ENCODE results near the gene HEMGN. TPM values are rescaled to one million over a fixed set of nuclear protein-coding genes. Genes with fewer than 3 reads are reported as not detected.

Gene HEMGN
- total and polyA plus RNA-seq, 2 experiments from 2014 or later: not detected

- H3K27ac ChIP-seq: peak overlapping the region; percentile 90
These were observed 44.1 kb upstream of the HEMGN start for GRCh38 chr9:97981846-97982682.

GRCh38 chr9:97980918-97981845, 43.2 kb upstream of the HEMGN start:
- Histone ChIP-seq H3K9me3 (ENCODE audit: low read depth) (no peaks in the 10 kb centered on the region), H3K4me1 (ENCODE audit: insufficient read depth) (peaks cover 17% of the 10 kb centered on the region), H2AFZ (no peak overlapping the region), H3K27ac (peak overlapping the region; percentile 90), H3K9me2 (replicated peaks; ENCODE audit: insufficient read depth) (no peaks in the 10 kb centered on the region), H3K36me3 (replicated peaks; ENCODE audit: insufficient read depth, low read depth) (no peaks in the 10 kb centered on the region), H3K4me2 (peak overlapping the region; percentile 98), H3K27me3 (no peaks in the 10 kb centered on the region), H4K20me1 (ENCODE audit: insufficient read depth, poor library complexity, severe bottlenecking) (no peaks in the 10 kb centered on the region), H3K79me2 (peaks cover 13% of the 10 kb centered on the region), H3K4me3 (no peak overlapping the region)
- 55% methylated on average over 10 of the region's 10 CpGs for WGBS (ENCODE audit: low lambda C conversion rate, missing lambda C conversion rate)
- TF ChIP-seq, protein P1, sequence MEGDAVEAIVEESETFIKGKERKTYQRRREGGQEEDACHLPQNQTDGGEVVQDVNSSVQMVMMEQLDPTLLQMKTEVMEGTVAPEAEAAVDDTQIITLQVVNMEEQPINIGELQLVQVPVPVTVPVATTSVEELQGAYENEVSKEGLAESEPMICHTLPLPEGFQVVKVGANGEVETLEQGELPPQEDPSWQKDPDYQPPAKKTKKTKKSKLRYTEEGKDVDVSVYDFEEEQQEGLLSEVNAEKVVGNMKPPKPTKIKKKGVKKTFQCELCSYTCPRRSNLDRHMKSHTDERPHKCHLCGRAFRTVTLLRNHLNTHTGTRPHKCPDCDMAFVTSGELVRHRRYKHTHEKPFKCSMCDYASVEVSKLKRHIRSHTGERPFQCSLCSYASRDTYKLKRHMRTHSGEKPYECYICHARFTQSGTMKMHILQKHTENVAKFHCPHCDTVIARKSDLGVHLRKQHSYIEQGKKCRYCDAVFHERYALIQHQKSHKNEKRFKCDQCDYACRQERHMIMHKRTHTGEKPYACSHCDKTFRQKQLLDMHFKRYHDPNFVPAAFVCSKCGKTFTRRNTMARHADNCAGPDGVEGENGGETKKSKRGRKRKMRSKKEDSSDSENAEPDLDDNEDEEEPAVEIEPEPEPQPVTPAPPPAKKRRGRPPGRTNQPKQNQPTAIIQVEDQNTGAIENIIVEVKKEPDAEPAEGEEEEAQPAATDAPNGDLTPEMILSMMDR (IDR thresholded peaks at IDR 0.05; ENCODE audit: poor library complexity): no peak
- TF ChIP-seq EZH2 (IDR thresholded peaks at IDR 0.05; ENCODE audit: borderline replicate concordance) (no peak), EZH2phosphoT487 (IDR thresholded peaks at IDR 0.05; ENCODE audit: low read depth, severe bottlenecking, unreplicated experiment) (no peak)
- DNase-seq (ENCODE audit: low spot score): peak; percentile 10

More at GRCh38 chr9:97981846-97982682, 44.1 kb upstream of the HEMGN start:
- H3K4me1 ChIP-seq (ENCODE audit: insufficient read depth): peaks cover 18% of the 10 kb centered on the region
- peaks cover 4% of the 10 kb centered on the region for H4K20me1 ChIP-seq (ENCODE audit: insufficient read depth, poor library complexity, severe bottlenecking)
- peak overlapping the region; percentile 68 for H3K4me3 ChIP-seq
- H3K4me2 ChIP-seq: peak overlapping the region; percentile 98
- H3K9me2 ChIP-seq (replicated peaks; ENCODE audit: insufficient read depth): no peaks in the 10 kb centered on the region
- 33% methylated on average over 15 of the region's 15 CpGs for WGBS (ENCODE audit: low lambda C conversion rate, missing lambda C conversion rate)
- TF ChIP-seq, protein P1 (IDR thresholded peaks at IDR 0.05; ENCODE audit: poor library complexity): no peak
- TF ChIP-seq EZH2phosphoT487 (IDR thresholded peaks at IDR 0.05; ENCODE audit: low read depth, severe bottlenecking, unreplicated experiment) (no peak), EZH2 (IDR thresholded peaks at IDR 0.05; ENCODE audit: borderline replicate concordance) (no peak)
- no peaks in the 10 kb centered on the region for H3K36me3 ChIP-seq (replicated peaks; ENCODE audit: insufficient read depth, low read depth)
- peaks cover 22% of the 10 kb centered on the region for H3K79me2 ChIP-seq
- H2AFZ ChIP-seq: peak overlapping the region; percentile 97
- no peaks in the 10 kb centered on the region for H3K9me3 ChIP-seq (ENCODE audit: low read depth)
- DNase-seq (ENCODE audit: low spot score): no peak
- no peaks in the 10 kb centered on the region for H3K27me3 ChIP-seq

- H3K9me2 ChIP-seq (replicated peaks; ENCODE audit: insufficient read depth): no peaks in the 10 kb centered on the region
- DNase-seq (ENCODE audit: low spot score): no peak
- no peak overlapping the region for H2AFZ ChIP-seq
- WGBS (ENCODE audit: low lambda C conversion rate, missing lambda C conversion rate): 83% methylated on average over 4 of the region's 4 CpGs
- no peaks in the 10 kb centered on the region for H3K27me3 ChIP-seq
- peaks cover 9% of the 10 kb centered on the region for H3K4me1 ChIP-seq (ENCODE audit: insufficient read depth)
- peaks cover 5% of the 10 kb centered on the region for H3K79me2 ChIP-seq
- H3K4me3 ChIP-seq: no peak overlapping the region
- no peaks in the 10 kb centered on the region for H3K36me3 ChIP-seq (replicated peaks; ENCODE audit: insufficient read depth, low read depth)
- H3K4me2 ChIP-seq: peak overlapping the region; percentile 98
- TF ChIP-seq EZH2phosphoT487 (IDR thresholded peaks at IDR 0.05; ENCODE audit: low read depth, severe bottlenecking, unreplicated experiment) (no peak), EZH2 (IDR thresholded peaks at IDR 0.05; ENCODE audit: borderline replicate concordance) (no peak)
- TF ChIP-seq, protein P1 (IDR thresholded peaks at IDR 0.05; ENCODE audit: poor library complexity): no peak
- H4K20me1 ChIP-seq (ENCODE audit: insufficient read depth, poor library complexity, severe bottlenecking): no peaks in the 10 kb centered on the region
- H3K9me3 ChIP-seq (ENCODE audit: low read depth): no peaks in the 10 kb centered on the region
- no peak overlapping the region for H3K27ac ChIP-seq
These were observed 42.5 kb upstream of the HEMGN start for GRCh38 chr9:97980479-97980803.

Measured in hepatocyte (in vitro differentiated cells).